ENCODE data around the gene MRPL24. TPM values are rescaled to one million over a fixed set of nuclear protein-coding genes. Genes with fewer than 3 reads are reported as not detected.
A peak's percentile ranks its signal among the peaks of the same experiment; 100 is the strongest.

The MRPL24 gene
- total and polyA plus RNA-seq, 9 of the 15 experiments (the other 6 are each of a cell fraction or from before 2014, with no cell fraction given), result 74.3 to 267 (median 113) TPM

DNA sequence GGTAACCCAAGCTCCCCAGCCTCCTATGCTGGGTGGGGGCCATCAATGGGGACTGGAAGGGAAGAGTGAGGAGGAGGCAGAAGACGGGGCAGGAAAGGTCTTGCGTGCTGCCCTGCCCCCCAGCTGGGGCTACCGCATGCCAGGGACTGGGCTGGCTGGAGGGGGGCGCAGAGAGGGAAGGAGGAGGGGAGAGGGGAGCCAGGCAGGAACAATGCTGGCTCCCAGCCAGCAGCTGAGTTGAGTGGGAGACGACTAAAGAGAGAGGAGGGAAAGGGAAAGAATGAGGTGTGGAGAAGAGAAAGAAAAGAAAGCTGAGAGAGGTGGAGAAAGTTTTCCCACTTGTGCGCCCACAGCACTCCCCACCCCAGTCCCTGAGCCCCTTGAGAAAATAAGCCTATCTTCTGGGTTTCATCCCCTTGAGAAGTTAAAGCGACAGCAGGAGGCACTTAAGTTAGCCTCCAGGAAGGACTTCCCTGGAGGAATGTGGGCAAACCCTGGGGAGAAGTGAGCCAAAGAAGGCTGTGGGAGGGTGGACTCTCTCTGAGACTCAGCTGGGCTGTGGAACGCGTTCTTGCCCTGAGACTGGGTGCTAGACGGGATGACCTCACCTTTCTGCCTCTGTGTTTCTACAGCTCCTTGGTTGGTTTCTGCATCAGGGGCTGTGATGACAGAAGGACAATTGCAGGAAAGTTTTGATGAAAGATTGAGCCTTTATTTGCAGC is 50.8 kb downstream of the MRPL24 start (continued):
- TF ChIP-seq ZNF639 (CRISPR knock-in tag; conservative IDR thresholded peaks at IDR 0.05 in 1 of 2, IDR thresholded peaks at IDR 0.05 in 1 of 2) (no peak), HCFC1 (IDR thresholded peaks at IDR 0.05; ENCODE audit: low read depth, low read length) (no peak), RCOR1 (IDR thresholded peaks at IDR 0.05; ENCODE audit: borderline replicate concordance in 1 of 2, low read depth in 2 of 2, low read length in 2 of 2) (0 out of 4 replicates have a peak, but pooled peaks of 1 of the 2 experiments have one; percentile 43), KLF13 (tag; IDR thresholded peaks at IDR 0.05; ENCODE audit: borderline replicate concordance, low read depth) (no peak), ZKSCAN1 (IDR thresholded peaks at IDR 0.05; ENCODE audit: low read depth, low read length) (no peak), PRMT5 (CRISPR knock-in tag; IDR thresholded peaks at IDR 0.05) (no peak), KAT8 (IDR thresholded peaks at IDR 0.05; ENCODE audit: low read depth) (no peak), MYC (IDR thresholded peaks at IDR 0.05; ENCODE audit: low read depth, low read length) (no peak), MYC (CRISPR knock-in tag; IDR thresholded peaks at IDR 0.05; ENCODE audit: borderline replicate concordance, low read depth) (no peak), SMAD3 (CRISPR knock-in tag; conservative IDR thresholded peaks at IDR 0.05) (no peak), XRCC4 (IDR thresholded peaks at IDR 0.05; ENCODE audit: extremely low read depth, insufficient read depth, insufficient read length) (no peak), GATAD2B (IDR thresholded peaks at IDR 0.05; ENCODE audit: borderline replicate concordance) (no peak), HNRNPH1 (optimal IDR thresholded peaks at IDR 0.05; ENCODE audit: low read depth, low read length) (no peak), HDAC1 (IDR thresholded peaks at IDR 0.05) (no peak)
- TF ChIP-seq, protein P1, sequence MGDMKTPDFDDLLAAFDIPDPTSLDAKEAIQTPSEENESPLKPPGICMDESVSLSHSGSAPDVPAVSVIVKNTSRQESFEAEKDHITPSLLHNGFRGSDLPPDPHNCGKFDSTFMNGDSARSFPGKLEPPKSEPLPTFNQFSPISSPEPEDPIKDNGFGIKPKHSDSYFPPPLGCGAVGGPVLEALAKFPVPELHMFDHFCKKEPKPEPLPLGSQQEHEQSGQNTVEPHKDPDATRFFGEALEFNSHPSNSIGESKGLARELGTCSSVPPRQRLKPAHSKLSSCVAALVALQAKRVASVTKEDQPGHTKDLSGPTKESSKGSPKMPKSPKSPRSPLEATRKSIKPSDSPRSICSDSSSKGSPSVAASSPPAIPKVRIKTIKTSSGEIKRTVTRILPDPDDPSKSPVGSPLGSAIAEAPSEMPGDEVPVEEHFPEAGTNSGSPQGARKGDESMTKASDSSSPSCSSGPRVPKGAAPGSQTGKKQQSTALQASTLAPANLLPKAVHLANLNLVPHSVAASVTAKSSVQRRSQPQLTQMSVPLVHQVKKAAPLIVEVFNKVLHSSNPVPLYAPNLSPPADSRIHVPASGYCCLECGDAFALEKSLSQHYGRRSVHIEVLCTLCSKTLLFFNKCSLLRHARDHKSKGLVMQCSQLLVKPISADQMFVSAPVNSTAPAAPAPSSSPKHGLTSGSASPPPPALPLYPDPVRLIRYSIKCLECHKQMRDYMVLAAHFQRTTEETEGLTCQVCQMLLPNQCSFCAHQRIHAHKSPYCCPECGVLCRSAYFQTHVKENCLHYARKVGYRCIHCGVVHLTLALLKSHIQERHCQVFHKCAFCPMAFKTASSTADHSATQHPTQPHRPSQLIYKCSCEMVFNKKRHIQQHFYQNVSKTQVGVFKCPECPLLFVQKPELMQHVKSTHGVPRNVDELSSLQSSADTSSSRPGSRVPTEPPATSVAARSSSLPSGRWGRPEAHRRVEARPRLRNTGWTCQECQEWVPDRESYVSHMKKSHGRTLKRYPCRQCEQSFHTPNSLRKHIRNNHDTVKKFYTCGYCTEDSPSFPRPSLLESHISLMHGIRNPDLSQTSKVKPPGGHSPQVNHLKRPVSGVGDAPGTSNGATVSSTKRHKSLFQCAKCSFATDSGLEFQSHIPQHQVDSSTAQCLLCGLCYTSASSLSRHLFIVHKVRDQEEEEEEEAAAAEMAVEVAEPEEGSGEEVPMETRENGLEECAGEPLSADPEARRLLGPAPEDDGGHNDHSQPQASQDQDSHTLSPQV (IDR thresholded peaks at IDR 0.05), result no peak
